H1 (cell line): ENCODE results near the gene FAM227B. TPM values are rescaled to one million over a fixed set of nuclear protein-coding genes. Genes with fewer than 3 reads are reported as not detected.

ENCODE experiments used
- CTCF ChIA-PET: fragments of 300-600 bp; sonication (Branson Sonifier 250); formaldehyde crosslinking; loops from one replicate; lab custom pipeline; 2021; ENCODE audit not compliant: partially characterized antibody; lab: Charles Lee
- POLR2A ChIA-PET: fragments of 300-600 bp; sonication (Branson Sonifier 250); formaldehyde crosslinking; loops from one replicate; lab custom pipeline; 2021; ENCODE audit warnings: inconsistent platforms; ENCODE audit not compliant: partially characterized antibody; lab: Charles Lee
- DNase-seq, 2 experiments: peaks; one replicate each; pipeline versions ENCODE4 v3.0.0 to v3.0.0-alpha.2; 2010 to 2022; ENCODE audit warnings: low spot score in 2 of 2, low read depth in 1 of 2, mixed read lengths in 1 of 2
- FAIRE-seq: peaks from 2 replicates; lab custom pipeline; 2011; peaks lifted over from hg19 to GRCh38; lab: Jason Lieb, UNC
- H2AFZ ChIP-seq: 2 replicates; pipeline ENCODE4 v1.8.1; 2012; ENCODE audit warnings: low read length, inconsistent platforms
- H2AK5ac ChIP-seq: 2 replicates; pipeline ENCODE4 v1.6.1; 2013; ENCODE audit warnings: low read depth, low read length
- H2BK120ac ChIP-seq: replicated peaks from 2 replicates; pipeline ENCODE3; 2013; ENCODE audit warnings: low read depth, low read length, inconsistent platforms
- H2BK12ac ChIP-seq: 2 replicates; pipeline ENCODE4 v1.6.1; 2013; ENCODE audit warnings: low read depth, low read length
- H2BK15ac ChIP-seq: 2 replicates; pipeline ENCODE4 v1.6.1; 2013; ENCODE audit warnings: low read length
- H2BK20ac ChIP-seq: 2 replicates; pipeline ENCODE4 v1.6.1; 2013; ENCODE audit warnings: low read length
- H2BK5ac ChIP-seq: 2 replicates; pipeline ENCODE4 v1.6.1; 2013; ENCODE audit warnings: low read depth, low read length
- H3K14ac ChIP-seq: 2 replicates; pipeline ENCODE4 v1.6.1; 2013; ENCODE audit warnings: inconsistent platforms; ENCODE audit not compliant: insufficient read length
- H3K18ac ChIP-seq: 2 replicates; pipeline ENCODE4 v1.6.1; 2013; ENCODE audit warnings: low read length; ENCODE audit errors: extremely low read depth
- H3K23ac ChIP-seq: 2 replicates; pipeline ENCODE4 v1.6.1; 2013; ENCODE audit warnings: inconsistent platforms; ENCODE audit not compliant: insufficient read length
- H3K23me2 ChIP-seq: 2 replicates; pipeline ENCODE4 v1.6.1; 2013; ENCODE audit warnings: low read depth, low read length
- H3K27ac ChIP-seq: 2 replicates; pipeline ENCODE4 v1.6.1; 2011; ENCODE audit warnings: low read depth, low read length, inconsistent platforms
- H3K27me3 ChIP-seq, 4 experiments: replicated peaks in 1 of 4; 1 replicate in 1 of 4; 2 replicates in 3 of 4; pipeline versions ENCODE4 v1.6.1 to v1.8.1; 2011 to 2013; ENCODE audit warnings: low read length in 3 of 4, mild to moderate bottlenecking in 3 of 4, inconsistent platforms in 2 of 4, mixed read lengths in 2 of 4, moderate library complexity in 1 of 4; ENCODE audit not compliant: control insufficient read depth in 3 of 4, insufficient read depth in 3 of 4; ENCODE audit errors: extremely low read depth in 1 of 4
- H3K36me3 ChIP-seq, 4 experiments: 2 replicates each; pipeline versions ENCODE4 v1.6.1 to v1.8.1; 2011 to 2013; ENCODE audit warnings: mild to moderate bottlenecking in 4 of 4, low read length in 3 of 4, moderate library complexity in 2 of 4, control low read depth in 1 of 4, inconsistent platforms in 1 of 4; ENCODE audit not compliant: insufficient read depth in 4 of 4, control insufficient read depth in 2 of 4
- H3K4ac ChIP-seq: replicated peaks from 2 replicates; pipeline ENCODE3; 2013; ENCODE audit warnings: low read length, low read depth, mixed read lengths, inconsistent platforms; ENCODE audit not compliant: insufficient read length
- H3K4me1 ChIP-seq, 4 experiments: replicated peaks in 1 of 4; 1 replicate in 1 of 4; 2 replicates in 3 of 4; pipeline versions ENCODE4 v1.6.1 to v1.8.1; 2011 to 2013; ENCODE audit warnings: low read length in 3 of 4, inconsistent platforms in 2 of 4, mixed read lengths in 1 of 4; ENCODE audit not compliant: insufficient read depth in 4 of 4, control insufficient read depth in 3 of 4
- H3K4me2 ChIP-seq, 2 experiments: 2 replicates each; pipeline versions ENCODE4 v1.6.1 to v1.8.1; 2011 to 2013; ENCODE audit warnings: low read depth in 2 of 2, low read length in 2 of 2, control low read depth in 1 of 2, inconsistent platforms in 1 of 2, mild to moderate bottlenecking in 1 of 2; ENCODE audit not compliant: insufficient read depth in 1 of 2
- H3K4me3 ChIP-seq, 4 experiments: fragments of 200-600, 300-600 bp in 1 of 4; sonication (generic), shearing (Covaris generic), sonication (Bioruptor Twin) in 1 of 4; 2 replicates each; pipeline versions ENCODE4 v1.5.1 to v1.8.1; 2011 to 2016; ENCODE audit warnings: low read length in 4 of 4, low read depth in 3 of 4, control low read depth in 2 of 4, inconsistent platforms in 2 of 4, mild to moderate bottlenecking in 2 of 4, mixed read lengths in 1 of 4, moderate library complexity in 1 of 4; ENCODE audit not compliant: insufficient read depth in 2 of 4; ENCODE audit errors: extremely low read depth in 1 of 4
- H3K56ac ChIP-seq: replicated peaks from 2 replicates; pipeline ENCODE3; 2013; ENCODE audit warnings: low read depth, mild to moderate bottlenecking, mixed read lengths, low read length, inconsistent platforms; ENCODE audit not compliant: insufficient read length
- H3K79me1 ChIP-seq: 2 replicates; pipeline ENCODE4 v1.6.1; 2013; ENCODE audit warnings: low read depth, low read length, control low read depth
- H3K79me2 ChIP-seq, 2 experiments: 2 replicates each; pipeline versions ENCODE4 v1.6.1 to v1.8.1; 2012 to 2013; ENCODE audit warnings: low read length in 2 of 2, mild to moderate bottlenecking in 2 of 2, inconsistent platforms in 1 of 2; ENCODE audit not compliant: insufficient read depth in 2 of 2, control insufficient read depth in 1 of 2
- H3K9ac ChIP-seq, 4 experiments: replicated peaks in 1 of 4; 1 replicate in 1 of 4; 2 replicates in 3 of 4; pipeline versions ENCODE4 v1.6.1 to v1.8.1; 2011 to 2013; ENCODE audit warnings: low read depth in 3 of 4, low read length in 3 of 4, control low read depth in 2 of 4, mild to moderate bottlenecking in 2 of 4, moderate library complexity in 2 of 4, inconsistent platforms in 1 of 4; ENCODE audit errors: extremely low read depth in 1 of 4
- H3K9me3 ChIP-seq, 2 experiments: 2 replicates each; pipeline versions ENCODE4 v1.6.1 to v1.8.1; 2012 to 2013; ENCODE audit warnings: mild to moderate bottlenecking in 2 of 2, moderate library complexity in 2 of 2, control low read depth in 1 of 2, inconsistent platforms in 1 of 2, low read depth in 1 of 2, low read length in 1 of 2, mixed read lengths in 1 of 2; ENCODE audit not compliant: insufficient read depth in 2 of 2
- H4K20me1 ChIP-seq, 2 experiments: replicated peaks in 1 of 2; 2 replicates each; pipeline versions ENCODE3 to v1.8.1; 2011 to 2013; ENCODE audit warnings: inconsistent platforms in 2 of 2, low read length in 2 of 2, mild to moderate bottlenecking in 1 of 2; ENCODE audit not compliant: insufficient read depth in 2 of 2, control insufficient read depth in 1 of 2
- H4K5ac ChIP-seq: 2 replicates; pipeline ENCODE4 v1.6.1; 2013; ENCODE audit warnings: low read length, low read depth, mixed read lengths, inconsistent platforms; ENCODE audit not compliant: insufficient read length
- H4K8ac ChIP-seq: 2 replicates; pipeline ENCODE4 v1.8.0; 2013; ENCODE audit warnings: mild to moderate bottlenecking, moderate library complexity, low read length, inconsistent platforms; ENCODE audit not compliant: insufficient read depth; ENCODE audit errors: extremely low read depth
- H4K91ac ChIP-seq: replicated peaks from 2 replicates; pipeline ENCODE3; 2013; ENCODE audit warnings: low read length, mixed read lengths, inconsistent platforms; ENCODE audit not compliant: insufficient read length
- ASH2L ChIP-seq: fragments of 200-600, 300-600 bp; sonication (generic); IDR thresholded peaks from one replicate; pipeline ENCODE4 v1.7.1; 2017; ENCODE audit warnings: low read length
- EP300 ChIP-seq, 2 experiments: IDR thresholded peaks; 1 replicate in 1 of 2; 2 replicates in 1 of 2; pipeline ENCODE4 v1.6.1; 2011 to 2012; ENCODE audit warnings: low read depth in 2 of 2, low read length in 2 of 2, mild to moderate bottlenecking in 2 of 2, borderline replicate concordance in 1 of 2, inconsistent platforms in 1 of 2, moderate library complexity in 1 of 2
- GABPA ChIP-seq: IDR thresholded peaks from 2 replicates; pipeline ENCODE4 v1.6.1; 2011; ENCODE audit warnings: mild to moderate bottlenecking, low read length, moderate library complexity, borderline replicate concordance; ENCODE audit not compliant: insufficient read depth
- polyA plus RNA-seq, 7 experiments: library from polyadenylated mRNA; depleted of rRNA in 3 of 7; stranded (reverse) in 5 of 7; unstranded in 2 of 7; fragments of >200 nt in 5 of 7; fragments of 200-250 nt in 2 of 7; gene quantifications; 1 replicate in 5 of 7; 2 replicates in 1 of 7; 4 replicates in 1 of 7; pipeline versions ENCODE4 v1.2.1 to v1.2.3, GENCODE V29; 2011 to 2013; ENCODE audit warnings: missing spikeins in 2 of 7, mixed read lengths in 2 of 7
- total RNA-seq: library from RNA; stranded (reverse); fragmentation: NEBNext Ultra II Directional; extraction: Animal tissue kit (Norgen Biotek cat#: 25700); gene quantifications from 2 replicates; pipeline ENCODE4 v1.2.1, GENCODE V29; 2021

The FAM227B gene
- total and polyA plus RNA-seq, 2 of the 8 experiments (the other 6 are each of a cell fraction or from before 2014, with no cell fraction given) = 4.0 to 6.5 TPM

DNA sequence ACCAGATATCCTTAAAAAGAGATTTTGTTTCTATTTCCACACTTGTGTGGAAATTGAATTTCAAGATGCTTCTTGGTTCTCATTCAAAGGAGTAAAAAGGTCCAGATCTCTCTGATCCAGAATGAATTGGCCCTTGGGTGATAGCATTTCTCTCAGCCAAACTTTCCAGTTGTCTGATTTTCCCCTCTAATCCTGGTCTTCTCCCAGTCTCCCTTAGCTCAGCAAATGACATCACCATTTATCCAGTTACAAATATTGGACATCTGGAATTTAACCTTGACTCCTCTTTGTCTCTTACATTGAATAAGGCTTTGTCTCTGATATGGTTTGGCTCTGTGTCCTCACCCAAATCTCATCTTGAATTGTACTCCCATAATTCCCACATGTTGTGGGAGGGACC lies 207.8 kb downstream of the FAM227B start:
- Histone ChIP-seq H3K79me2 (no peaks in the 10 kb centered on the region), H2BK15ac (no peak overlapping the region), H2AK5ac (no peak overlapping the region), H3K9ac (no peak overlapping the region), H3K14ac (no peak overlapping the region), H2AFZ (no peak overlapping the region), H3K4ac (no peak overlapping the region), H3K9me3 (no peaks in the 10 kb centered on the region), H2BK120ac (no peak overlapping the region), H3K23ac (no peak overlapping the region), H3K4me3 (no peak overlapping the region), H2BK5ac (no peak overlapping the region), H4K8ac (no peak overlapping the region), H3K18ac (no peak overlapping the region), H2BK12ac (no peak overlapping the region), H3K79me1 (no peaks in the 10 kb centered on the region), H3K27me3 (no peaks in the 10 kb centered on the region)
- POLR2A ChIA-PET = no interaction called here
- FAIRE-seq = no peak
- TF ChIP-seq ASH2L (no peak), GABPA (no peak), EP300 (IDR thresholded peaks at IDR 0.05; ENCODE audit: borderline replicate concordance in 1 of 2, low read depth in 2 of 2, low read length in 2 of 2) (no peak)
- TF ChIP-seq, all 59 proteins: peak for 0
- no peak for DNase-seq
- H3K56ac ChIP-seq = no peak overlapping the region
- H2BK20ac ChIP-seq = no peak overlapping the region
- H3K4me2 ChIP-seq = no peak overlapping the region
- H3K23me2 ChIP-seq = no peaks in the 10 kb centered on the region
- H3K4me1 ChIP-seq = no peaks in the 10 kb centered on the region
- no peak overlapping the region for H4K5ac ChIP-seq
- H3K27ac ChIP-seq = no peak overlapping the region
- no peaks in the 10 kb centered on the region for H3K36me3 ChIP-seq
- H4K91ac ChIP-seq = no peak overlapping the region
- no peaks in the 10 kb centered on the region for H4K20me1 ChIP-seq
- CTCF ChIA-PET = interaction anchor here (0.6 to 2.5 kb wide), 3 partner anchors 9 to 23 kb away, joined by 3 to 17 read pairs (median 3); partner anchors contain the start of gene FGF7
